ENCODE data around the gene FNTB.

The FNTB gene

DNA sequence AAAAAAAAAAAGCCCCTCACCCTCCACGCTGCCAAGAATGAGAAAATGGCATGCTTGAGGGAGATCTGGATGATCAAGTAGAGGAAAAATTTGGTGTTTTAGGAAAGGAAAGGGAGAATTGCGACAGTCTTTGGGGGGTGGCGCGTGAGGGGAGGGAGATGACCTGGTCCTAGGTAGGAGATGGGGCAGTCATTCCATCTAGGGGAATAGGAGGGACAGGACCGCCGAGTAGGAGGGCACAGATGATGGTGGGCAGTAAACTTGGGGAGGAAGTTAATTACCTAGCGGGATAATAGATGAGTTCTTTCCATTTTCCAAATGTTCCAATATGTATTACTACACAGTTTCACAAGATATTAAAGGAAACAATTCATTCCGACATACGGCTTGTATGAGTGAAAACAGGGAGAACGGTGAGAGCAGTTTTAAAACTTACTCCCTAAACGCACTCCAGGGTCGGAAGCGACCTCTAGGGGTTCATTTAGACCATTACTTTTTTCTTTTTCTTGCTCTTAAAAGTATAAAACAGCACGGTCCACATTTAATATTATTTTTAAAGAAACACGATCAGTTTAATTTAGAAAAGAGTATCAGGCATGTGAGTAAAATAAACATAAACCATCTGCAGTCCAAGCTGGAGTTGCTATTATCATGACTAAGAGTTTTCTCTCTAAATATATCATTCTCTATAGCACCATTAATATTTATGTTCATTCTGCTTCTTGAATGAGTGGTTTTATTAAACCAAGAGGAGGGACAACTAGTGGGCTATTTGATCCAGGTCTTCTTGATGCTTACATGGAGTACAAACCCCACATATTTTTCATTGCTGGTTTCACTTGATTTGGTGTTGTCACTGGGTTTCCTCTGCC is 3.0 kb upstream of the FNTB start:
- DNase-seq: peak in 1 of 2 experiments; percentile 14

DNA sequence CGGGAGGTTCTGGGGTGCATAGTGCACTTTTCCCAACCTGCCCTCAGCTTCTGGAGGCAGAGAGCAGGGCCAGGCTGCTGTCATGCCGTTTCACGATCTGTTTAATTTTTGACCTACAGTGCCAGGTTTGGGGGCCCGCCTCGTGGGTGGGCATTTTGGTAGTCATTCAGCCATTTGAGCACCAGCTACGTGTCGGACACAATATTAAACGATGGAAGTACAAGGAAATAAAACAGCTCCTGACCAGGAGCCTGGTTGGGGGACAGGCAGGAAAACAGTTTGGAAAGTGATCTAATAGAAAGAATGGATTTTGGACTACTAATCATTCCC is 708 bp downstream of the FNTB start:
- DNase-seq: no peak

DNA sequence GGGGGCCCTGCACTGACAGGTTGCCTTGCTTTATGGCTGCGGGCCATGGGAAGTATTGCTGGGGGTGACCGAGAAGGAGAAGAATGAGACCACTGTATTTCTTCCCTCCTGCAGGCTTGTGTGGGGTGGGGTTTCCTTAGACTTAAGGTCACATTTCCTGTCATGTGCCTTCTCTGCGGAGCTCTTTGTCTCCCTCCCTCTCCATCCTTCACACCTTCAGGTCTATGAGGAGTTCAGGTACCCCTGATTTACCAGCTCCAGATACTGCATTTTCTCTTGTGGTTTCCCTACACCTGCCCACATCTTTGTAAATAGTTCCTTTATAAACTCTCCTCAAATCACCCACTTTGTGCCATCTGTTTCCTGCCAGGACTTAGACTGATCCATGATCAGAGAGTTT is 3.6 kb downstream of the FNTB start:
- no peak for DNase-seq

DNA sequence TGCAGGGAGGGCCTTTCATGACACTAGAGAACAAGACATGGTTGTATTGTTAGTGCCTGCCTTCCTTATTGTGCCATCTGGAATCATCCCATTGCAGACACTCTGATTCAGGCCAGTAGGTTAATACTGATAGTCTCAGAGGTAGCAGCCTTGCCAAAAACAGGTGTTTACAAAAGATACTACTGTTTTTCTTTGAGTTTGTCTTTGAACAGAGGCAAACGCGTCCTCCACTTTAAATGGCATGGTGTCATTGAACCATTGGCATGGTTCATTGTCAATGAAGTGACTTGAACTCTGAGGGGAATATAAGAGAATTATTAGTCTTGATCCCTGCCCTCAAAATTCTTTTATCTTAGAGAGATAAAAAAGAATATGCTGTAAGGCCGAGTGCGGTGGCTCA is 4.2 kb downstream of the FNTB start:
- no peak for DNase-seq

DNA sequence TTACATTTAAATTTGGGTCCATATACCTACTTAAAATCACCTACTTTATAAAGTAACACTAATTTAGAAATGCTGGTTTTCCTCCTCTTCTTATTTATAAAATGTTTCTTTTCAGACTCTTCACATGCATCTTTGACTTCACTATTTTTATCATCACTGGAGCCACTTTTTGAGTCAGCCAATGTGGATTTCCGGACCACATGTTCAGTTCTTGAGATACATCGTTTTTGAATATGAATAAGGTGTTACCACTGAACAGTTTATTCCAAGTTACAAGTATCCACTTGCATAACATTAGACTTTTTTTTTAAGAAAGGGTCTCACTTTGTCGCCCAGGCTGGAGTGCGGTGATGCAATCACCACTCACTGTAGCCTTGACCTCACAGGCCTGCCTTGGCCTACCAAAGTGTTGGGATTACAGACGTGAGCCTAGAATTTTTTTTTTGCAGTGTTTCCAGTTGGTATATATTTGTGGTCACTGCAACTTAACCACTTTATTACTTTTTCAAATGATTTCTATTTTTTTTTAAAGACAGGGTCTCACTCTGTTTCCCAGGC is 5.7 kb downstream of the FNTB start:
- DNase-seq: no peak

GRCh38 chr14:64993266-64993930 is 6.7 kb downstream of the FNTB start:
- no peak for DNase-seq

- no peak for DNase-seq
These were observed 7.8 kb downstream of the FNTB start for GRCh38 chr14:64994540-64994939.

- DNase-seq: no peak
These were observed 8.6 kb downstream of the FNTB start for GRCh38 chr14:64995291-64995690.

DNA sequence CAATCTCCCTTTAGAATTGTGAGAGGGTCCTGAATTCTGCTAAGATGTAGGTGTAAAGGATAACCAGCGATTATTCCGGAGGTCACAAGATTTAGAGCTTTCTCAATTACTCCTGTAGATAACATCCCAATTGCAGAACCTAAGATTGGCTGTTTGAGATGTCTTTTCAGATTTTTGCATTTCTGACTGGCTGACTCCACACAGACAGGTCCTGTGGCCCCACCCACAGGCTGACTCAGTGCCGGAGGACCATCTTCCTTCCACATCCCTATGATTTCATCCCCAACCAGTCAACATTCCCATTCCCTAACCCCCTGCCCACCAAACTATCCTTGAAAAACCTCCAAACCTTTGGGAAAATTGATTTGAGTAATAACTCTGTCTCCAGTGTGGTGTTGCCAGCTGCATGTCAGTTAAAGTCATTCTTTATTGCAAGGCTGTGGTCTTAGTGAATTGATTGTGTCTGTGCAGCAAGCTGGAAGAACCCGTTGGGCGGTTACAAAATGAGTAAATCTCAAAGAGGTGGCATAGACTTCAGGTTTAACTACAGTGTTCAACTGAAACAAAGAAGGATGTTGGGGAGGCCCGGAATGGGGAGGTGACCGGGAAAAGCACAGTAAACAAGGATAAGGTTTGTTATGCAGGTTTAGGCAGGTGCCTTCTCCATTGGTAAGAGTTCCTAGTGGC is 10.6 kb downstream of the FNTB start:
- no peak for DNase-seq

DNA sequence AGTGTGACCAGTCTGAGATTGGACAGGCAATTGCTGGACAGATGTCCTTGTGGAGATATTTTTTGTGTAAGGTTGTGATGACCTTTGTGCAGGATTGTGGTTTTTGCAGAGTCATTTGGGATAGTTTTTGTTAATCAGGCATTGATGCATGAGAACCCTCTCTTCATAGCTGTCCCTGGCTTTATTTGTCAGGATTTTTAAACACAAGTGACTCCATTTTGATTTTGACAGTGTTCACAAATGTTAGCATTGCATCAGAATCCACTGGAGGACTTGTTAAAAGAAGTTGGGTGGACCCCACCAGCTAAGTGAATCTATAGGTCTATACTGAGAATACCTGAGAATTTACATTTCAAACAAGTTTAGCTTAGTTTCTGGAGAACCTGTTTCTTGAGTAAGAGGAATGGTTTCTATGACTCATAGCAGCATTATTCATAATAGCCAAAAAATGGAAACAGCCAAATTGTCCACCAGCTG is 11.8 kb downstream of the FNTB start:
- no peak for DNase-seq

DNA sequence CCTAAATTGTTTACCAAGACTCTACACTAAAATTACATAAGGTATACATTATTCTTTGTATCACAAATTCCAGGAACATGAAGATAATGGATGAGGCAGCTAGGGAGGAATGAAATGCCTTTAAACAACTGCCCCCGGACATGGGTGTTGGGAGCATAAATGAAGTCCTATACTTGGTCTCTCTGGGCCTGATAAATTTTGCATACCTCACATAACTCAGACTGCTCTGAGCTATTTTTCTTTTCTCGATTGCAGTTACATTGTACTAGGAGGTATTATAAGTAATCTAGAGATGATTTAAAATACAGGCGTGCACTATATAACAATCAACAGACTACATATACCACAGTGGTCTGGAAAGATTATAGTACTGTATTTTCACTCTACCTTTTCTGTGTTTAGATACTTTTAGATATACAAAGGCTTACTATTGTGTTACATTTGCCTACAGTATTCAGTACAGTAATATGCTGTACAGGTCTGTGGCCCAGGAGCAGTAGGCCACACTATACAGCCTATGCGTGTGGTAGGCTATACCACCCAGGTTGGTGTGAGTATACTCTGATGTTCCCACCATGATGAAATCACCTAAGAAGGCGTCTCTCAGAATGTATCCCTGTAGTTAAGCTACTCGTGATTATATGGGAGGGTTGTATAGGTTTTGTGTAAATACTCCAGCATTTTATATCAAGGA is 14.3 kb downstream of the FNTB start:
- no peak for DNase-seq

DNA sequence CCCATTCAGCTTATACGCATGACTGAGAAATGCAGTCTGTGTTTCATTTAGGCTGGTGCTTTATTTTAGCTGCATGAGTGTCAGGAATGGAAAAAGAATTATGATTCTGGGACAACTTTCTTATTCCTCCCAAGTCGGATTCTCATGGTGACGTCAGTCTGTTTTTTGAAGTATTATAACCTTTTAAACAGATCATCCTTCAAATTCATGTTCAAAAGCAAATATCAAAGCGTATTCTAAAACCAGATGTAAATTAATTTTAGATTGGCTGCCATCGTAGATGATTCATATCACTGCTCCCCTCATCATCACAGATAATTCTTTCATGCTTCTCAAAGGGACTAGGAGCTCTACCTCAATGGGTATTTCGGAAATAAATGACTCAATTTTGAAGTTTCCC is 15.0 kb downstream of the FNTB start:
- DNase-seq: no peak

- no peak for DNase-seq
These were observed 16.0 kb downstream of the FNTB start for GRCh38 chr14:65002586-65003210.

- no peak for DNase-seq
These were observed 16.7 kb downstream of the FNTB start for GRCh38 chr14:65003394-65003793.

- no peak for DNase-seq
These were observed 19.6 kb downstream of the FNTB start for GRCh38 chr14:65006261-65006721.

DNA sequence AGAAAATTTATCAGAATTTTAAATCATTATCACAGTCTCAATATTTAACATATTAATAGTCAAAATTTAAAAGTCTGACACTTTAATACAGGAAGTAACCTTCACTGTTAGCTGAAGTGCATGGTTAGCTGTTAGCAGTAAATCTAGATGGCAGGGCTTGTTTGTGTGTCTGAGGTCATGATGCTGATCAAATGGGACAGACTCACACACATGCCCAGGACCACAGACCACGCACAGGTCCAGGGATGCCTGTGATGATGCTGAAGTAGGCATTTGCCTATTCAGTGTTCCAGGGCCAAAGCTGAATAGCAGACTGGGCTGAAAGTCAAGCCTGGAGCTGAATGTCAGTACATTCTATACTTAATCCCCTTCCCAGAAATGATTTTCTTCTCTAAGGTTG is 20.5 kb downstream of the FNTB start:
- DNase-seq: no peak

DNA sequence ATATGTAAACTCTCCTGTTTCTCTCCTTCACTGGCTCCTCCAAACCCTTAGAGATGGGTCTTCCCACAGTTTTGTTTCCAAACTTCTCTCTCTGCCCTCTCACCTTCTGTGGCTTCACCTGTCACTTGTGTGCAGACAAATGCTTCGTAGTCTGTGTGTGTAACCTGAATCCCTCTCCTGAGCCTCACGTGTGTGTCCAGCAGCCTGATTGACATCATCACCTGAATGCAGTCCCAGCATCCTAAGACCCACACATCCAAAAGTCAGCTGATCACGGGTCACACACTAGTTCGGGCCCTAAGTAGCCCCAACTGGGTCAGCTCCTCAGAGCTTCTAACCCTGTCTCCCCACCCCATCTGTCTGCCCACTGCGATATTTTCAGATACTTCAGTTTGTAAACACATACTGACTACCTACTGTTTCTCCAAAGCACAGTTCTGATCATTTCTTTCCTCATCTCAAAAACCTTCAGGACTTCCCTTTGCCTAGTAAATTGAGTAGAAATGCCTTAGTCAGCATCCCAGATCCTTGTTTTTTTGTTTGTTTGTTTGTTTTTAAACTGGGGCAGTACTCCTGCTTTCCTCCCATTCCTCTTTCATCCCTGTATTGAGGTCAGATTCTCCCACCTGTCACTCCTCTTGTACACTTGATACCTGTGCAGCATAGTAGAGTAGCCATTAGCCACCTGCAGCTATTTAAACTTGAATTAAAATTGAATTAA is 23.7 kb downstream of the FNTB start:
- DNase-seq: no peak

DNA sequence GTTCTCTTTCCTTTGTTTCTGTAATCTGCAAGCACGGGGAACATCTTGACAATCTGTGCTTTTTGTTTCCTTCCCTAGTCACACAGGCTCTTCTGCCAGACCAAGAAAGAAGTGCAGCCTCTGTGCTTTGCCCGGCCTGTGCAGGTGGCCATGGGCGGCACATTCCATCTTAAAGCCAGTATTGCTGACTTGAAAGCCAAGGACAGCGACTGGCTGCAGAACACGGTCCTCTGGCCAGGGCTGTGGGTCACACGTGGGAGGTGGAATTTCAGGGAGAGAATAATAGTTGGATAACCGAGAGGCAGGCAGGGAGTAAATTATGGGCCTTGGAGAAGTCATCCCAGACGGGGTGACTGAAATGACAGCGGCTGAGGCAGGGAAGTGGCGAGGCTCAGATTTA is 24.8 kb downstream of the FNTB start:
- DNase-seq: no peak

DNA sequence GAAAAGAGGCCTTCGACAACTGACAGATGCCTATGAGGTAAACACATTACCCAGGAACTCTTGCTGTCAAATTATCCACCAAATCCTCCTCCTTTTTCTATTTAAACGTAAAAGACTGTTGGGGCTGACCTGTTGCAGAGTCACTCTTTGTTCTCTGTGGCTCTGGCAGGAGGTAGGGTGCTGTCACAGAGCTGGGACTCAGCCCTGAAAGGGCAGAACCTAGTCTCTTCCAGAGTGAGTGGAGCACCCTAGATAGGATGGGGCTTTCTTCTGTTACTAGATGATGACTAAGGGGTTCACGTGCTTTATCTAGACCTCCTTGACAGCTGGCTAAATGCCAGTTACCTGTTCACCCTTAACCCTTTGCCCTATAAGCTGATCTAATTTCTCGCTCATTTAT is 25.7 kb downstream of the FNTB start:
- DNase-seq: no peak

DNA sequence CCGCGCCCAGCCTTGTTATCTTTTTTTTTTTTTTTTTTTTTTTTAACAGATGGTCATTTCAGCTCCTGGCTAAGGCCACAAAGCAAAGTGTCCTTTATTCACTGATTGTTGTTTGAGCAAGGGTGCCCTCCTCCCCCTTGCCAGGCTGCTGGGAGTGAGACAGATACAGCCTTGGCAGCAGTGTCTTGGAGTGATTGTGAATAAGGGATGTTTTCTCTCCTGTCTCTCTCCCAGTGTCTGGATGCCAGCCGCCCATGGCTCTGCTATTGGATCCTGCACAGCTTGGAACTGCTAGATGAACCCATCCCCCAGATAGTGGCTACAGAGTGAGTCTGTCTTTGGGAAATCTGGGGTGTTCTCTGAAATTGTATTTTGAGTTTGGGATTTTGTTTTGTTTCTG is 28.7 kb downstream of the FNTB start:
- DNase-seq: no peak

DNA sequence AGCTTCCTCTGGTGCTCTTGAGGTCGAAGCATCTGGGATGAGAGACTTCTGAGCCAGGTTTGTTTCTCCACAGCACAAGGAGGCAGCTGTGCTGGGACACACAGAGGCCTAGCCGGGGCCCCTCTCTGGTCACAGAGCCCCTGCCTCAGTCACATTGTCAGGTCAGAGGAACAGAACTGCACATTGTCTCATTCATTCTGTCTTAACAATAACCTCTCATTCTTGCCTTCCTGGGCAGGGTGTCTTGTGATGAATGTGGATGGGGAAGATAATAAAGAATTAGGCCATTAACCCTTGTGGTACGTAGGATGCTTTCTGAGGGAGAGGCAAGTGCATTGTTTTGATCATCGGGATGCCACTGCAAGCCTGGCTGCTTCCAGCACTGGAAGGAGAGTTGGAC is 29.8 kb downstream of the FNTB start:
- DNase-seq: no peak

All from activated CD4-positive, alpha-beta T cell treated with anti-CD3 and anti-CD28 coated beads, Interleukin-2, amount 50 U/mL, for 4 hours (primary cell).